ENCODE data around the gene ZNF738.
"Not testable (repeated sequence)": the region's sequence is repeated elsewhere in the genome, so short reads cannot be mapped to it uniquely, and the experiment has no call there.

ZNF738 gene

DNA sequence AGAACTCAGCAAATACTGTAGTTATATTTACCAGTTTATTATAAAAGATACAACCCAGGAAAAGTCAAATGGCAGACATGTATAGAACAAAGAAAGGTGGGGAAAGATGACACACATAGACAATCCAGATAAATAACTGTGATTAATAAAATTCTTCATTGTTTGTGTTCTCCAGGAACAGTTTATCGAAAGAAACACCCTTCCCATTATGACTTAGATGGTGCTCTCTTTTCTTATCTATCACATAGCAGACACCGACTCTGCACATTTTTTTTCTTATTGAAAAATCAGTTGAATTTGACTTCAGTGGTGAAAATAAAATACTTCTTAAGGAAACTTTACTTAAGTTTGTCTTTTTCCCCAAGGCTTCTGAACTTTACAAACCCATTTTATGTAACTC, 35.8 kb upstream of the ZNF738 start:
- TF ChIP-seq, protein P1, sequence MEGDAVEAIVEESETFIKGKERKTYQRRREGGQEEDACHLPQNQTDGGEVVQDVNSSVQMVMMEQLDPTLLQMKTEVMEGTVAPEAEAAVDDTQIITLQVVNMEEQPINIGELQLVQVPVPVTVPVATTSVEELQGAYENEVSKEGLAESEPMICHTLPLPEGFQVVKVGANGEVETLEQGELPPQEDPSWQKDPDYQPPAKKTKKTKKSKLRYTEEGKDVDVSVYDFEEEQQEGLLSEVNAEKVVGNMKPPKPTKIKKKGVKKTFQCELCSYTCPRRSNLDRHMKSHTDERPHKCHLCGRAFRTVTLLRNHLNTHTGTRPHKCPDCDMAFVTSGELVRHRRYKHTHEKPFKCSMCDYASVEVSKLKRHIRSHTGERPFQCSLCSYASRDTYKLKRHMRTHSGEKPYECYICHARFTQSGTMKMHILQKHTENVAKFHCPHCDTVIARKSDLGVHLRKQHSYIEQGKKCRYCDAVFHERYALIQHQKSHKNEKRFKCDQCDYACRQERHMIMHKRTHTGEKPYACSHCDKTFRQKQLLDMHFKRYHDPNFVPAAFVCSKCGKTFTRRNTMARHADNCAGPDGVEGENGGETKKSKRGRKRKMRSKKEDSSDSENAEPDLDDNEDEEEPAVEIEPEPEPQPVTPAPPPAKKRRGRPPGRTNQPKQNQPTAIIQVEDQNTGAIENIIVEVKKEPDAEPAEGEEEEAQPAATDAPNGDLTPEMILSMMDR (IDR thresholded peaks at IDR 0.05; ENCODE audit: borderline replicate concordance, insufficient read depth, low read depth, low read length) = no peak

DNA sequence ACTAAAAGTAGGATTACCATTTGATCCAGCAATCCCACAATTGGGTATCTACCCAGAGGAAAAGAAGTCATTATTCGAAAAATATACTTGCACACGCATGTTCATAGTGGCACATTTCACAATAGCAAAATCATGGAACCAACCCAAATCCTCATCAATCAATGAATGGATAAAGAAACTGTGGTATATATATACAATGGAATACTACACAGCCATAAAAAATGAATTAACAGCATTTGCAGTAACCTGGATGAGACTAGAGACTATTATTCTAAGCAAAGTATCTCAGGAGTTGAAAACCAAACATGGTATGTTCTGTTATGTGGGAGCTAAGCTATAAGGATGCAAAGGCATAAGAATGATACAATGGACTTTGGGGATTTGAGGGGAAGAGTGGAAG, 32.6 kb upstream of the ZNF738 start:
- TF ChIP-seq, protein P1 (IDR thresholded peaks at IDR 0.05; ENCODE audit: borderline replicate concordance, insufficient read depth, low read depth, low read length) = no peak
- H3K4me3 ChIP-seq (ENCODE audit: low read depth, low read length) = no peak overlapping the region

More for the DNA sequence above, 35.8 kb upstream of the ZNF738 start:
- no peak overlapping the region for H3K4me3 ChIP-seq (ENCODE audit: low read depth, low read length)

DNA sequence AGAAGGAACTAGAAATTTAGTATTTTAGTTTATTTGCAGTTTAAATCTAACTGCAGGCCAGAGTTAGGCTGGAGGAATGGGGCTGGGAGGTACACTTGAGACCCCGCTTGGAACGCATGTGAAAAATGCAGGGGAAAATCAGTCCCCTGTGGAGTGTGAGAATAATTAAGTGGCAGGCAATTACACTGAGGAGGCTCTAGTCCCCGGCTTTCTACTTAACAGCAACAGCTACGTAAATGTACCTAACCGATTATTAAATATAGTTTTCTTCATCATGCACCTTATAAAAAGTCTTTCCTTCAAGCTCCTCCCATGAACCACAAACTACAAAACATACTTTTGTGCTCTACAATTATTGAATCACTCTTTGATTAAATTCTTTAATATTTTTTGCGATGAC, 30.4 kb upstream of the ZNF738 start:
- peak overlapping the region; percentile 76 for H3K4me3 ChIP-seq (ENCODE audit: low read depth, low read length)
- TF ChIP-seq, protein P1 (IDR thresholded peaks at IDR 0.05; ENCODE audit: borderline replicate concordance, insufficient read depth, low read depth, low read length) = no peak

DNA sequence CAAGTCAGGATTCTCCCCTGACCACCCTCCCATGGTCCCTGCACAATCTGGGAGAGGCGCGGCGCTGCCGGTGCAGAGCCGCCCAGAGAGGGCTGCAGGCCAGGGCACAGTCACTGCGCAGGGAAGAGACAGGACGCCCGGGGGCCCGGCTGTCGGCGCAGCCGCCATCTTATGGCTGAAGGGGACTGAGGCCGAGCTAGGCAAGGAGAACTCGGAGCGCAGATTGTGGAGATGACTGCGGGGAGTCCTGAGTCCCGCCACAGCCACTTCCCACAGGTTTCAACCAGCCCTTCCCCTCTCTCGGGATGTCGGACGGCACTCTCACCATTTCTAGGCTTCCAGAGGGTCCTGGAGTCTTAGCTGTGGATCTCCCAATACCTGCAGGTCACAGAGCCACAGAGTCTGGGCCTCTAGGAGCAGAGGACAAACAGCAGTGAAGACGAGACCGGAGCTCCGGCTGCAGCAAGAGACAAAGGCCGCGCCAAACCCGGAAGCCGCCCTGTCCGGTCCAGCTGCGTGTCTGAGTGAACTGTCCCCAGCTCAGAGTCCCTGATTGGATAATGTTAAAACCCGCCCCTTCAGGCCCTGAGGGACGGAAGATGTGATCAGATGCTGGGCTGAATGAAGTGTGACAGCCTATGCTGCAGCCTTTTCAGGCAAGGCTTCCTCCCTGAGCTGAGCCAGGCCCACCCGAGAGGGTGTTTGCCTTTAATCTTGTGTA, 29.8 kb upstream of the ZNF738 start, which contains the start of gene ZNF708:
Gene ZNF708, minus strand, starts transcription at position 526 of the 721 bp plus-strand sequence. Its CDS starts 198 bp downstream, at position 328.
- TF ChIP-seq, protein P1 (IDR thresholded peaks at IDR 0.05; ENCODE audit: borderline replicate concordance, insufficient read depth, low read depth, low read length) = no peak
- H3K4me3 ChIP-seq (ENCODE audit: low read depth, low read length) = peak within 1 kb of the TSS; percentile 76

DNA sequence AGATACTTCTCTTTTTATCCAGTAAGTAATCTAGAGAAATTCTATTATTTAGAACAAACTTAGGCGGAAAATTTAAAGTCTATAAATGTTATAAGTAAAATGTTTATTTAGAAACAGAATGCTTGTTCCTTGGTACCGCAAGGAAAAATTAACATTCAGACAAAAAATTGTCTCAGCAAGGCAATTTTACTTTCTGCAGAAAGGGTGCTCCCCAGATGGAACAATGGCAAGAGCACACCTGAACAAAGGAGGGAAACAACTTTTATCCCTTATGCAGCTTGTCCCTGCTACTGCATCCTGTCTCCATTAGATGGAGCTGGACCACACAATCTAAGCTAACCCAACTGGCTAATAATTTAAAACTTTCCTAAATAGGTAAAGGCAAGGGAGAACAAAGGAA, 23.1 kb upstream of the ZNF738 start:
- H3K4me3 ChIP-seq (ENCODE audit: low read depth, low read length) = no peak overlapping the region
- TF ChIP-seq, protein P1 (IDR thresholded peaks at IDR 0.05; ENCODE audit: borderline replicate concordance, insufficient read depth, low read depth, low read length) = no peak

DNA sequence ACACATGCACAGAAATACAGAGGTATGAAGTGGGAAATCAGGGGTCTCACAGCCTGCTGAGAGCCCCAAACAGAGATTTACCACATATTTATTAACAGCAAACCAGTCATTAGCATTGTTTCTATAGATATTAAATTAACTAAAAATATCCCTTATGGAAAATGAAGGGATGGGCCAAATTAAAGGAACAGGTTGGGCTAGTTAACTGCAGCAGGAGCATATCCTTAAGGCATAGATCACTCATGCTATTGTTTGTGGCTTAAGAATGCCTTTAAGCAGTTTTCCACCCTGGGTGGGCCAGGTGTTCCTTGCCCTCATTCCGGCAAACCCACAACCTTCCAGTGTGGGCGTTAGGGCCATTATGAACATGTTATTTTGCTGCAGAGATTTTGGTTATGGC, 14.0 kb upstream of the ZNF738 start:
- not testable (repeated sequence) for H3K4me3 ChIP-seq (ENCODE audit: low read depth, low read length)

DNA sequence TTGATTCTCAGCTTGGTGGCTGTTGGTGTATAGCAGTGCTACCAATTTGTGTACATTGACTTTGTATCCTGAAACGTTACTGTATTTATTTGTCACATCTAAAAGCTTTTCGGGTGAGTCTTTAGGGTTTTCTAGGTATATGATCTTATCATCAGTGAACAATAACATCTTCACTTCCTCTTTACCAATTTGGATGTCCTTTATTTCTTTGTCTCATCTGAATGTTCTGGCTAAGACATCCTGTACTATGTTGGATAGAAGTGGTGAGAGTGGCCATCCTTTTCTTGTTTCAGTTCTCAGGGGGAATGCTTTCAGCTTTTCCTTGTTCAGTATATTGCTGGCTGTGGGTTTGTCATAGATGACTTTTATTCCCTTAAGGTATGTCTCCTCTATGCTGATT, 6.0 kb upstream of the ZNF738 start:
- TF ChIP-seq, protein P1 (IDR thresholded peaks at IDR 0.05; ENCODE audit: borderline replicate concordance, insufficient read depth, low read depth, low read length) = no peak
- H3K4me3 ChIP-seq (ENCODE audit: low read depth, low read length) = no peak overlapping the region
